ENCODE results near the gene LGALS1. TPM values are rescaled to one million over a fixed set of nuclear protein-coding genes. Genes with fewer than 3 reads are reported as not detected.

Gene LGALS1
- total RNA-seq, 2 experiments from 2014 or later, result 85.1 to 93.7 TPM

- DNase-seq (peak in 4 of 14 experiments; percentile 28 to 65 (median 44)), ATAC-seq (ENCODE audit: poor library complexity) (no peak)
- H3K27ac ChIP-seq (ENCODE audit: low read depth in 1 of 2, low read length in 2 of 2), result no peak overlapping the region
- H3K36me3 Mint-ChIP-seq (ENCODE audit: low read depth), result peaks cover 24% of the 10 kb centered on the region
- H3K36me3 ChIP-seq (ENCODE audit: insufficient read depth, low read length), result peaks cover 6% of the 10 kb centered on the region
- no peaks in the 10 kb centered on the region for H3K27me3 Mint-ChIP-seq
- TF ChIP-seq, protein P1, sequence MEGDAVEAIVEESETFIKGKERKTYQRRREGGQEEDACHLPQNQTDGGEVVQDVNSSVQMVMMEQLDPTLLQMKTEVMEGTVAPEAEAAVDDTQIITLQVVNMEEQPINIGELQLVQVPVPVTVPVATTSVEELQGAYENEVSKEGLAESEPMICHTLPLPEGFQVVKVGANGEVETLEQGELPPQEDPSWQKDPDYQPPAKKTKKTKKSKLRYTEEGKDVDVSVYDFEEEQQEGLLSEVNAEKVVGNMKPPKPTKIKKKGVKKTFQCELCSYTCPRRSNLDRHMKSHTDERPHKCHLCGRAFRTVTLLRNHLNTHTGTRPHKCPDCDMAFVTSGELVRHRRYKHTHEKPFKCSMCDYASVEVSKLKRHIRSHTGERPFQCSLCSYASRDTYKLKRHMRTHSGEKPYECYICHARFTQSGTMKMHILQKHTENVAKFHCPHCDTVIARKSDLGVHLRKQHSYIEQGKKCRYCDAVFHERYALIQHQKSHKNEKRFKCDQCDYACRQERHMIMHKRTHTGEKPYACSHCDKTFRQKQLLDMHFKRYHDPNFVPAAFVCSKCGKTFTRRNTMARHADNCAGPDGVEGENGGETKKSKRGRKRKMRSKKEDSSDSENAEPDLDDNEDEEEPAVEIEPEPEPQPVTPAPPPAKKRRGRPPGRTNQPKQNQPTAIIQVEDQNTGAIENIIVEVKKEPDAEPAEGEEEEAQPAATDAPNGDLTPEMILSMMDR (IDR thresholded peaks at IDR 0.05), result no peak
- no peaks in the 10 kb centered on the region for H3K9me3 ChIP-seq (ENCODE audit: control insufficient read depth in 1 of 2, insufficient read depth in 1 of 2, low read length in 2 of 2)
- no peaks in the 10 kb centered on the region for H3K27me3 ChIP-seq (ENCODE audit: control insufficient read depth in 1 of 2, insufficient read depth in 2 of 2, low read length in 2 of 2)
- ChIA-PET CTCF (interaction anchor here (1.0 to 5.6 kb wide), 7 partner anchors 12 to 67 kb away, joined by 3 to 63 read pairs (median 9); partner anchors contain the start of gene LGALS1), POLR2A (interaction anchor here (0.6 to 9.8 kb wide), 13 partner anchors 10 to 848 kb away, joined by 3 to 256 read pairs (median 12); partner anchors contain the start of genes GGA1, LGALS1, MICALL1 and SH3BP1)
- peak overlapping the region; percentile 65 for H3K4me3 ChIP-seq (ENCODE audit: low read length)
- no peaks in the 10 kb centered on the region for H3K9me3 Mint-ChIP-seq
- H3K4me1 Mint-ChIP-seq (ENCODE audit: low read depth), result peaks cover 46% of the 10 kb centered on the region
- H3K27ac Mint-ChIP-seq, result peak overlapping the region; percentile 61
- intact Hi-C loops (cut with DNase I, micrococcal nuclease), result loop anchor here (2.0 kb wide), 2 partner anchors 16 to 18 kb away; no protein-coding TSS in a partner anchor
- peaks cover 35% of the 10 kb centered on the region for H3K4me1 ChIP-seq (ENCODE audit: insufficient read depth, low read length)
- H3K4me3 Mint-ChIP-seq, result peak overlapping the region; percentile 71
Observed at GRCh38 chr22:37659066-37659896, 16.2 kb upstream of the LGALS1 start.

GRCh38 chr22:37659897-37660708 is 15.3 kb upstream of the LGALS1 start:
- intact Hi-C loops (cut with DNase I, micrococcal nuclease), result loop anchor here (2.0 kb wide), 2 partner anchors 17 to 19 kb away; no protein-coding TSS in a partner anchor

More at GRCh38 chr22:37659897-37660708, 15.3 kb upstream of the LGALS1 start:
- DNase-seq, result no peak
- Mint-ChIP-seq H3K27me3 (no peaks in the 10 kb centered on the region), H3K9me3 (no peaks in the 10 kb centered on the region), H3K4me1 (ENCODE audit: low read depth) (peaks cover 49% of the 10 kb centered on the region), H3K36me3 (ENCODE audit: low read depth) (peaks cover 19% of the 10 kb centered on the region), H3K27ac (peak overlapping the region; percentile 61), H3K4me3 (peak overlapping the region; percentile 71)
- H3K9me3 ChIP-seq (ENCODE audit: control insufficient read depth in 1 of 2, insufficient read depth in 1 of 2, low read length in 2 of 2), result no peaks in the 10 kb centered on the region
- H3K36me3 ChIP-seq (ENCODE audit: insufficient read depth, low read length), result peaks cover 2% of the 10 kb centered on the region
- H3K4me3 ChIP-seq (ENCODE audit: low read length), result peak overlapping the region; percentile 65
- TF ChIP-seq, protein P1 (IDR thresholded peaks at IDR 0.05), result no peak
- H3K27me3 ChIP-seq (ENCODE audit: control insufficient read depth in 1 of 2, insufficient read depth in 2 of 2, low read length in 2 of 2), result no peaks in the 10 kb centered on the region
- no peak for ATAC-seq (ENCODE audit: poor library complexity)
- H3K27ac ChIP-seq (ENCODE audit: low read depth in 1 of 2, low read length in 2 of 2), result no peak overlapping the region
- POLR2A ChIA-PET, result interaction anchor here (1.7 to 9.8 kb wide), 7 partner anchors 14 to 52 kb away, joined by 7 to 256 read pairs (median 43); partner anchors contain the start of genes GGA1, LGALS1 and SH3BP1
- peaks cover 35% of the 10 kb centered on the region for H3K4me1 ChIP-seq (ENCODE audit: insufficient read depth, low read length)
- CTCF ChIA-PET, result interaction anchor here (1.5 to 5.6 kb wide), 5 partner anchors 9 to 68 kb away, joined by 4 to 63 read pairs (median 15); no protein-coding TSS in a partner anchor

All from CD4-positive, alpha-beta T cell (primary cell).